Erythroblast (primary cell): Measurements from ENCODE around the gene HAUS1.

Experiments used
- GATA1 ChIP-seq: IDR thresholded peaks from 2 replicates; pipeline ENCODE4 v1.6.1; 2011; ENCODE audit warnings: low read depth, mild to moderate bottlenecking, control low read depth, low read length, moderate library complexity
- POLR2A ChIP-seq: IDR thresholded peaks from 2 replicates; pipeline ENCODE4 v1.6.1; 2011; ENCODE audit warnings: mild to moderate bottlenecking, low read length

GRCh38 chr18:46167971-46168370 lies 63.8 kb downstream of the HAUS1 start:
- no peak for TF ChIP-seq POLR2A
- no peak for TF ChIP-seq GATA1
